ENCODE results near the gene PRKAB1. TPM values are rescaled to one million over a fixed set of nuclear protein-coding genes. Genes with fewer than 3 reads are reported as not detected.

The PRKAB1 gene
- total RNA-seq, 1 donor from 2014 or later, result 12.2 TPM

Small RNA genes lying within 50 kb of the gene (microRNA-seq; reads per million reads assigned to microRNA genes)
- gene MIR1178, result not detected

Other genes with a start within 250 kb of the PRKAB1 start
- gene TMEM233, start 74.4 kb upstream of the PRKAB1 start, total RNA-seq, result 1.2 TPM
- 0.86 TPM for gene CIT, start 209.2 kb downstream of the PRKAB1 start, total RNA-seq

All from cardiac septum (tissue), 1 donor.